K562 (cell line): ENCODE data around the gene ZNF629. TPM values are rescaled to one million over a fixed set of nuclear protein-coding genes. Genes with fewer than 3 reads are reported as not detected.

ENCODE experiments used
- ARHGAP35 ChIP-seq: fragments of 450-650 bp; IDR thresholded peaks from 2 replicates; pipeline ENCODE4 v1.6.1; 2018; ENCODE audit not compliant: partially characterized antibody
- CHD2 ChIP-seq: IDR thresholded peaks from 2 replicates; pipeline ENCODE4 v1.6.1; 2011; ENCODE audit warnings: low read depth, low read length
- DPF2 ChIP-seq: fragments of 450-650 bp; IDR thresholded peaks from 2 replicates; pipeline ENCODE4 v1.6.1; 2016
- HINFP ChIP-seq: fragments of 450-650 bp; conservative IDR thresholded peaks from 2 replicates; pipeline ENCODE4 v1.6.1; 2016; ENCODE audit warnings: missing genetic modification characterization, low read depth, mild to moderate bottlenecking, control low read depth, missing compliant biosample characterization
- KLF16 ChIP-seq: IDR thresholded peaks from 2 replicates; pipeline ENCODE4 v1.6.1; 2016; ENCODE audit warnings: antibody characterized with exemption
- POLR2A ChIP-seq: fragments of 450-650 bp; conservative IDR thresholded peaks from 2 replicates; pipeline ENCODE4 v1.6.1; 2016
- PRPF4 ChIP-seq: fragments of 200-400 bp; formaldehyde crosslinking; IDR thresholded peaks from one replicate; pipeline ENCODE4 v1.6.1; 2017; ENCODE audit warnings: low read length, low read depth, mild to moderate bottlenecking; ENCODE audit not compliant: insufficient read depth, poor library complexity, severe bottlenecking
- RERE ChIP-seq: sonication (generic); formaldehyde crosslinking; IDR thresholded peaks from 2 replicates; pipeline ENCODE4 v1.8.0; 2023; ENCODE audit warnings: missing genetic modification reagents, mild to moderate bottlenecking, borderline replicate concordance
- SRSF9 ChIP-seq: fragments of 200-400 bp; formaldehyde crosslinking; IDR thresholded peaks from 2 replicates; pipeline ENCODE4 v1.6.1; 2017; ENCODE audit warnings: low read depth, low read length, borderline replicate concordance
- ZNF140 ChIP-seq: fragments of 250-450 bp; sonication (Bioruptor Pico); IDR thresholded peaks from 2 replicates; pipeline ENCODE4 v1.8.0; 2021; ENCODE audit warnings: moderate library complexity, mild to moderate bottlenecking, inconsistent platforms
- ZNF316 ChIP-seq: fragments of 450-650 bp; IDR thresholded peaks from 2 replicates; pipeline ENCODE4 v1.6.1; 2016
- polyA plus RNA-seq, 8 experiments: library from polyadenylated mRNA; depleted of rRNA in 4 of 8; stranded (reverse) in 5 of 8; unstranded in 3 of 8; fragments of >200 nt; fragmentation: Nextera tagmentation in 2 of 8; fragmentation: Illumina TruSeq in 1 of 8; extraction: Ambion mirVana in 2 of 8; extraction: Trizol in 1 of 8; gene quantifications; 2 replicates each; pipeline versions ENCODE4 v1.2.1 to v1.2.3, GENCODE V29; 2011 to 2014; ENCODE audit warnings: inconsistent platforms in 1 of 8, missing spikeins in 1 of 8
- total RNA-seq, 7 experiments: library from RNA; depleted of rRNA in 6 of 7; stranded (reverse); fragments of >200 nt in 6 of 7; fragmentation: Illumina TruSeq in 2 of 7; extraction: Trizol in 2 of 7; gene quantifications; 2 replicates each; pipeline versions ENCODE4 v1.2.1 to v1.2.3, GENCODE V29; 2011 to 2021; ENCODE audit warnings: low replicate concordance in 1 of 7

ZNF629 gene
- total and polyA plus RNA-seq, 9 of the 15 experiments (the other 6 are each of a cell fraction or from before 2014, with no cell fraction given), result 0.44 to 18.8 (median 7.4) TPM

- no peak for TF ChIP-seq RERE
- no peak for TF ChIP-seq SRSF9
- no peak for TF ChIP-seq ZNF140 (CRISPR knock-in tag)
- no peak for TF ChIP-seq CHD2
- TF ChIP-seq ZNF316, result no peak
- no peak for TF ChIP-seq DPF2
- no peak for TF ChIP-seq HINFP (tag)
- peak; percentile 90 for TF ChIP-seq POLR2A
- TF ChIP-seq ARHGAP35, result no peak
- no peak for TF ChIP-seq PRPF4
- no peak for TF ChIP-seq KLF16
Measured at GRCh38 chr16:30747799-30748633, 39.0 kb downstream of the ZNF629 start, which contains the start of gene PHKG2 (continued).
